Measurements from ENCODE around the gene GPR176. TPM values are rescaled to one million over a fixed set of nuclear protein-coding genes. Genes with fewer than 3 reads are reported as not detected.

Gene GPR176
- total RNA-seq, 1 donor from 2014 or later = 20.6 TPM

GRCh38 chr15:39823634-39824033, 96.4 kb downstream of the GPR176 start:
- Mint-ChIP-seq H3K9me3 (no peaks in the 10 kb centered on the region), H3K36me3 (no peaks in the 10 kb centered on the region), H3K27ac (peak overlapping the region; percentile 11), H3K4me3 (no peak overlapping the region), H3K4me1 (peaks cover 18% of the 10 kb centered on the region), H3K27me3 (ENCODE audit: insufficient read depth, low read depth) (peaks cover 4% of the 10 kb centered on the region)
- Histone ChIP-seq H3K9me3 (ENCODE audit: low read depth) (no peaks in the 10 kb centered on the region), H3K4me3 (no peak overlapping the region), H3F3A (ENCODE audit: low read depth) (peaks cover 6% of the 10 kb centered on the region), H3K4me1 (peaks cover 8% of the 10 kb centered on the region), H4K20me1 (ENCODE audit: low read depth) (peaks cover 6% of the 10 kb centered on the region), H3K79me2 (ENCODE audit: low read depth) (peaks cover 25% of the 10 kb centered on the region), H3K9ac (no peak overlapping the region), H3K4me2 (no peak overlapping the region), H2AFZ (replicated peaks) (no peak overlapping the region), H3K27me3 (no peaks in the 10 kb centered on the region), H3K27ac (no peak overlapping the region), H3K36me3 (no peaks in the 10 kb centered on the region)
- no peak for DNase-seq (ENCODE audit: low spot score)
- TF ChIP-seq, protein P1, sequence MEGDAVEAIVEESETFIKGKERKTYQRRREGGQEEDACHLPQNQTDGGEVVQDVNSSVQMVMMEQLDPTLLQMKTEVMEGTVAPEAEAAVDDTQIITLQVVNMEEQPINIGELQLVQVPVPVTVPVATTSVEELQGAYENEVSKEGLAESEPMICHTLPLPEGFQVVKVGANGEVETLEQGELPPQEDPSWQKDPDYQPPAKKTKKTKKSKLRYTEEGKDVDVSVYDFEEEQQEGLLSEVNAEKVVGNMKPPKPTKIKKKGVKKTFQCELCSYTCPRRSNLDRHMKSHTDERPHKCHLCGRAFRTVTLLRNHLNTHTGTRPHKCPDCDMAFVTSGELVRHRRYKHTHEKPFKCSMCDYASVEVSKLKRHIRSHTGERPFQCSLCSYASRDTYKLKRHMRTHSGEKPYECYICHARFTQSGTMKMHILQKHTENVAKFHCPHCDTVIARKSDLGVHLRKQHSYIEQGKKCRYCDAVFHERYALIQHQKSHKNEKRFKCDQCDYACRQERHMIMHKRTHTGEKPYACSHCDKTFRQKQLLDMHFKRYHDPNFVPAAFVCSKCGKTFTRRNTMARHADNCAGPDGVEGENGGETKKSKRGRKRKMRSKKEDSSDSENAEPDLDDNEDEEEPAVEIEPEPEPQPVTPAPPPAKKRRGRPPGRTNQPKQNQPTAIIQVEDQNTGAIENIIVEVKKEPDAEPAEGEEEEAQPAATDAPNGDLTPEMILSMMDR (IDR thresholded peaks at IDR 0.05) = no peak
- TF ChIP-seq EZH2 (IDR thresholded peaks at IDR 0.05) (no peak), EZH2phosphoT487 (IDR thresholded peaks at IDR 0.05) (no peak)

- Histone ChIP-seq H3F3A (ENCODE audit: low read depth) (no peaks in the 10 kb centered on the region), H3K4me1 (no peaks in the 10 kb centered on the region), H3K79me2 (ENCODE audit: low read depth) (peaks cover 29% of the 10 kb centered on the region), H3K27me3 (no peaks in the 10 kb centered on the region), H3K9ac (no peak overlapping the region), H3K9me3 (ENCODE audit: low read depth) (no peaks in the 10 kb centered on the region), H3K4me3 (no peak overlapping the region), H3K4me2 (no peak overlapping the region), H4K20me1 (ENCODE audit: low read depth) (no peaks in the 10 kb centered on the region), H3K27ac (no peak overlapping the region), H2AFZ (replicated peaks) (no peak overlapping the region), H3K36me3 (no peaks in the 10 kb centered on the region)
- DNase-seq (ENCODE audit: low spot score) = no peak
- H3K4me3 Mint-ChIP-seq = no peak overlapping the region
- TF ChIP-seq EZH2phosphoT487 (IDR thresholded peaks at IDR 0.05) (no peak), EZH2 (IDR thresholded peaks at IDR 0.05) (no peak)
- TF ChIP-seq, protein P1 (IDR thresholded peaks at IDR 0.05) = no peak
- H3K36me3 Mint-ChIP-seq = no peaks in the 10 kb centered on the region
- no peak overlapping the region for H3K27ac Mint-ChIP-seq
- peaks cover 12% of the 10 kb centered on the region for H3K4me1 Mint-ChIP-seq
- H3K9me3 Mint-ChIP-seq = no peaks in the 10 kb centered on the region
- H3K27me3 Mint-ChIP-seq (ENCODE audit: insufficient read depth, low read depth) = peaks cover 4% of the 10 kb centered on the region
Measured at GRCh38 chr15:39820050-39820602, 99.9 kb downstream of the GPR176 start.

- Histone ChIP-seq H2AFZ (replicated peaks) (no peak overlapping the region), H3K79me2 (ENCODE audit: low read depth) (peaks cover 24% of the 10 kb centered on the region), H3K36me3 (no peaks in the 10 kb centered on the region), H3K4me2 (no peak overlapping the region), H3K9me3 (ENCODE audit: low read depth) (no peaks in the 10 kb centered on the region), H3K27me3 (no peaks in the 10 kb centered on the region), H3K9ac (no peak overlapping the region), H3K27ac (no peak overlapping the region), H3K4me1 (no peaks in the 10 kb centered on the region), H4K20me1 (ENCODE audit: low read depth) (no peaks in the 10 kb centered on the region), H3F3A (ENCODE audit: low read depth) (no peaks in the 10 kb centered on the region), H3K4me3 (no peak overlapping the region)
- Mint-ChIP-seq H3K4me1 (peaks cover 12% of the 10 kb centered on the region), H3K27me3 (ENCODE audit: insufficient read depth, low read depth) (peaks cover 4% of the 10 kb centered on the region), H3K36me3 (no peaks in the 10 kb centered on the region), H3K27ac (no peak overlapping the region), H3K9me3 (no peaks in the 10 kb centered on the region), H3K4me3 (no peak overlapping the region)
- no peak for TF ChIP-seq EZH2phosphoT487 (IDR thresholded peaks at IDR 0.05)
- TF ChIP-seq EZH2 (IDR thresholded peaks at IDR 0.05) = no peak
- TF ChIP-seq, protein P1 (IDR thresholded peaks at IDR 0.05) = no peak
- no peak for DNase-seq (ENCODE audit: low spot score)
Measured at GRCh38 chr15:39819533-39819932, 100.5 kb downstream of the GPR176 start.

Measured in neural progenitor cell (in vitro differentiated cells).